ENCODE results near the gene HSPG2. TPM values are rescaled to one million over a fixed set of nuclear protein-coding genes. Genes with fewer than 3 reads are reported as not detected.

HSPG2 gene
- total and polyA plus RNA-seq, 12 donors, result 38.7 to 558 (median 273) TPM

GRCh38 chr1:21932127-21932526 is 5.0 kb downstream of the HSPG2 start:
- TF ChIP-seq CTCF (IDR thresholded peaks at IDR 0.05) (no peak), POLR2A (IDR thresholded peaks at IDR 0.05) (peak in 1 of 2 donors; percentile 41)
- Histone ChIP-seq H3K4me3 (no peak overlapping the region), H3K9me3 (replicated peaks in 1 of 3) (no peaks in the 10 kb centered on the region), H3K4me1 (replicated peaks in 1 of 2) (peaks cover 80 to 86% of the 10 kb centered on the region in 2 donors), H3K27me3 (no peaks in the 10 kb centered on the region), H3K27ac (peak overlapping the region; percentile 86 to 98 (median 95)), H3K36me3 (replicated peaks in 1 of 2) (no peaks in the 10 kb centered on the region)
- peak; percentile 62 to 91 (median 84) for DNase-seq
- 20 to 33% (median 24%) methylated on average over 7 of the region's 7 CpGs for WGBS, 4 donors
- intact Hi-C loops (cut with DNase I), result no loop called here

GRCh38 chr1:21931171-21932093 is 5.7 kb downstream of the HSPG2 start:
- WGBS, 4 donors, result 7 to 24% (median 16%) methylated on average over 9 to 16 of the region's 16 CpGs
- H3K4me3 ChIP-seq, result no peak overlapping the region
- H3K36me3 ChIP-seq (replicated peaks in 1 of 2), result no peaks in the 10 kb centered on the region
- intact Hi-C loops (cut with DNase I), result no loop called here
- H3K27me3 ChIP-seq, result no peaks in the 10 kb centered on the region
- no peak for TF ChIP-seq CTCF (IDR thresholded peaks at IDR 0.05)
- peak in 1 of 2 donors; percentile 41 for TF ChIP-seq POLR2A (IDR thresholded peaks at IDR 0.05)
- peak overlapping the region; percentile 86 to 98 (median 95) for H3K27ac ChIP-seq
- H3K4me1 ChIP-seq (replicated peaks in 1 of 2), result peaks cover 84 to 93% of the 10 kb centered on the region in 2 donors
- DNase-seq, result peak; percentile 81 to 92 (median 89)
- no peaks in the 10 kb centered on the region for H3K9me3 ChIP-seq (replicated peaks in 1 of 3)

GRCh38 chr1:21930629-21931170 is 6.4 kb downstream of the HSPG2 start:
- no peaks in the 10 kb centered on the region for H3K9me3 ChIP-seq (replicated peaks in 1 of 3)
- H3K4me3 ChIP-seq, result no peak overlapping the region
- peaks cover 82 to 93% of the 10 kb centered on the region in 2 donors for H3K4me1 ChIP-seq (replicated peaks in 1 of 2)
- H3K36me3 ChIP-seq (replicated peaks in 1 of 2), result no peaks in the 10 kb centered on the region
- H3K27ac ChIP-seq, result peak overlapping the region; percentile 86 to 98 (median 95)
- intact Hi-C loops (cut with DNase I), result no loop called here
- 75 to 88% (median 82%) methylated on average over 6 of the region's 6 CpGs for WGBS, 4 donors
- H3K27me3 ChIP-seq, result no peaks in the 10 kb centered on the region
- DNase-seq, result no peak
- TF ChIP-seq POLR2A (IDR thresholded peaks at IDR 0.05), result no peak
- no peak for TF ChIP-seq CTCF (IDR thresholded peaks at IDR 0.05)

GRCh38 chr1:21930080-21930571 is 7.0 kb downstream of the HSPG2 start:
- Histone ChIP-seq H3K36me3 (replicated peaks in 1 of 2) (no peaks in the 10 kb centered on the region), H3K27me3 (no peaks in the 10 kb centered on the region), H3K4me1 (replicated peaks in 1 of 2) (peaks cover 82 to 93% of the 10 kb centered on the region in 2 donors), H3K27ac (peak overlapping the region; percentile 86 to 98 (median 95)), H3K4me3 (no peak overlapping the region), H3K9me3 (replicated peaks in 1 of 3) (no peaks in the 10 kb centered on the region)
- intact Hi-C loops (cut with DNase I), result no loop called here
- WGBS, 4 donors, result 24 to 33% (median 29%) methylated on average over 7 to 8 of the region's 8 CpGs
- peak in 4 of 7 donors; percentile 51 to 71 (median 64) for DNase-seq
- no peak for TF ChIP-seq CTCF (IDR thresholded peaks at IDR 0.05)
- TF ChIP-seq POLR2A (IDR thresholded peaks at IDR 0.05), result no peak
